ENCODE measurements around the gene GALNT7. TPM values are rescaled to one million over a fixed set of nuclear protein-coding genes. Genes with fewer than 3 reads are reported as not detected.

Gene GALNT7
- total RNA-seq, 4 donors from 2014 or later: 31.4 to 124 (median 105) TPM

GRCh38 chr4:173124209-173124865, 44.3 kb upstream of the GALNT7 start:
- 84 to 87% methylated on average over 6 to 7 of the region's 7 CpGs for WGBS, 2 donors (ENCODE audit: low coverage in 1 of 2)
- no peak for TF ChIP-seq EP300 (IDR thresholded peaks at IDR 0.05; ENCODE audit: low read depth)
- in situ Hi-C loops (cut with MboI; ENCODE audit: low pct_ligation_motif_present in 1 of 4, low pct_unique_long_range_greater_than_20kb in 1 of 4, low sequenced_read_pairs in 3 of 4): no loop called here
- Histone ChIP-seq H3K36me3 (no peaks in the 10 kb centered on the region), H3K9me3 (no peaks in the 10 kb centered on the region), H3K4me3 (no peak overlapping the region), H3K27ac (no peak overlapping the region), H3K4me1 (peaks cover 0 to 13% (median 7%) of the 10 kb centered on the region in 4 donors), H3K27me3 (no peaks in the 10 kb centered on the region)
- intact Hi-C loops (cut with DNase I; ENCODE audit: low total_unique reads): no loop called here
- DNase-seq: no peak

GRCh38 chr4:173125216-173125812, 43.3 kb upstream of the GALNT7 start:
- no peak for DNase-seq

GRCh38 chr4:173128199-173128890, 40.3 kb upstream of the GALNT7 start:
- no peak for TF ChIP-seq CTCF (IDR thresholded peaks at IDR 0.05)
- no peak for TF ChIP-seq EP300 (IDR thresholded peaks at IDR 0.05; ENCODE audit: low read depth)
- TF ChIP-seq POLR2AphosphoS5 (IDR thresholded peaks at IDR 0.05): no peak
- Histone ChIP-seq H3K27ac (no peak overlapping the region), H3K36me3 (no peaks in the 10 kb centered on the region), H3K4me1 (no peaks in the 10 kb centered on the region), H3K9me3 (no peaks in the 10 kb centered on the region), H3K27me3 (no peaks in the 10 kb centered on the region), H3K4me3 (no peak overlapping the region)
- intact Hi-C loops (cut with DNase I; ENCODE audit: low total_unique reads): no loop called here
- WGBS, 2 donors (ENCODE audit: low coverage in 1 of 2): 84 to 97% methylated on average over 4 to 6 of the region's 6 CpGs
- DNase-seq: no peak
- in situ Hi-C loops (cut with MboI; ENCODE audit: low pct_ligation_motif_present in 1 of 4, low pct_unique_long_range_greater_than_20kb in 1 of 4, low sequenced_read_pairs in 3 of 4): no loop called here

More at GRCh38 chr4:173125216-173125812, 43.3 kb upstream of the GALNT7 start:
- intact Hi-C loops (cut with DNase I; ENCODE audit: low total_unique reads) (no loop called here), in situ Hi-C loops (cut with MboI; ENCODE audit: low pct_ligation_motif_present in 1 of 4, low pct_unique_long_range_greater_than_20kb in 1 of 4, low sequenced_read_pairs in 3 of 4) (no loop called here)
- Histone ChIP-seq H3K9me3 (no peaks in the 10 kb centered on the region), H3K4me1 (peaks cover 0 to 13% (median 7%) of the 10 kb centered on the region in 4 donors), H3K27ac (no peak overlapping the region), H3K36me3 (no peaks in the 10 kb centered on the region), H3K27me3 (no peaks in the 10 kb centered on the region), H3K4me3 (no peak overlapping the region)
- TF ChIP-seq CTCF (IDR thresholded peaks at IDR 0.05): no peak
- TF ChIP-seq EP300 (IDR thresholded peaks at IDR 0.05; ENCODE audit: low read depth): no peak
- TF ChIP-seq POLR2A (IDR thresholded peaks at IDR 0.05): no peak
- TF ChIP-seq POLR2AphosphoS5 (IDR thresholded peaks at IDR 0.05): no peak
- WGBS, 2 donors (ENCODE audit: low coverage in 1 of 2): 90 to 92% methylated on average over 4 of the region's 4 CpGs

- in situ Hi-C loops (cut with MboI; ENCODE audit: low pct_ligation_motif_present in 1 of 4, low pct_unique_long_range_greater_than_20kb in 1 of 4, low sequenced_read_pairs in 3 of 4): no loop called here
- no peak for TF ChIP-seq EP300 (IDR thresholded peaks at IDR 0.05; ENCODE audit: low read depth)
- TF ChIP-seq POLR2A (IDR thresholded peaks at IDR 0.05): no peak
- TF ChIP-seq POLR2AphosphoS5 (IDR thresholded peaks at IDR 0.05): no peak
- TF ChIP-seq CTCF (IDR thresholded peaks at IDR 0.05): no peak
- intact Hi-C loops (cut with DNase I; ENCODE audit: low total_unique reads): no loop called here
- no peaks in the 10 kb centered on the region for H3K36me3 ChIP-seq
- WGBS, 2 donors (ENCODE audit: low coverage in 1 of 2): 96 to 100% methylated on average over 1 to 5 of the region's 5 CpGs
- H3K27me3 ChIP-seq: no peaks in the 10 kb centered on the region
- no peaks in the 10 kb centered on the region for H3K9me3 ChIP-seq
- H3K4me1 ChIP-seq: no peaks in the 10 kb centered on the region
- H3K4me3 ChIP-seq: no peak overlapping the region
- DNase-seq: no peak
- H3K27ac ChIP-seq: no peak overlapping the region
Observed at GRCh38 chr4:173130687-173131086, 37.9 kb upstream of the GALNT7 start.
